OCI-LY1 (cell line): Measurements from ENCODE around the gene CDH4.

Source experiments
- H2AFZ ChIP-seq: fragments of 200-600 bp; sonication (generic), shearing (Covaris generic); 2 replicates; pipeline ENCODE4 v1.6.0; 2014; ENCODE audit warnings: antibody characterized with exemption, mild to moderate bottlenecking, low read length
- H3F3A ChIP-seq: fragments of 200-600 bp; sonication (generic), shearing (Covaris generic); 2 replicates; pipeline ENCODE4 v1.6.0; 2014; ENCODE audit warnings: mild to moderate bottlenecking, antibody characterized with exemption, low read length, moderate library complexity; ENCODE audit not compliant: insufficient read depth
- H3K27ac ChIP-seq: fragments of 200-600 bp; sonication (generic); 2 replicates; pipeline ENCODE4 v1.5.1; 2014; ENCODE audit warnings: low read length, mixed run types, mild to moderate bottlenecking, low read depth; ENCODE audit not compliant: poor library complexity, severe bottlenecking
- H3K27me3 ChIP-seq: fragments of 200-600 bp; sonication (generic); 2 replicates; pipeline ENCODE4 v1.6.0; 2014; ENCODE audit warnings: antibody characterized with exemption, mild to moderate bottlenecking, low read length, moderate library complexity; ENCODE audit not compliant: insufficient read depth
- H3K36me3 ChIP-seq: fragments of 200-600 bp; sonication (generic); 2 replicates; pipeline ENCODE4 v1.6.1; 2014; ENCODE audit warnings: mild to moderate bottlenecking, antibody characterized with exemption, low read length, moderate library complexity, mixed read lengths; ENCODE audit not compliant: insufficient read depth
- H3K4me1 ChIP-seq: fragments of 200-600 bp; sonication (generic); 2 replicates; pipeline ENCODE4 v1.5.1; 2014; ENCODE audit warnings: mild to moderate bottlenecking, low read length, moderate library complexity; ENCODE audit not compliant: insufficient read depth, severe bottlenecking
- H3K4me2 ChIP-seq: fragments of 200-600 bp; sonication (generic), shearing (Covaris generic); 2 replicates; pipeline ENCODE4 v1.6.1; 2014; ENCODE audit warnings: low read length
- H3K4me3 ChIP-seq: fragments of 200-600 bp; sonication (generic); 2 replicates; pipeline ENCODE4 v1.5.1; 2014; ENCODE audit warnings: low read length, low read depth, mild to moderate bottlenecking, mixed read lengths; ENCODE audit not compliant: poor library complexity, severe bottlenecking
- H3K79me2 ChIP-seq: fragments of 200-600 bp; shearing (Covaris generic); 2 replicates; pipeline ENCODE4 v1.6.1; 2016; ENCODE audit warnings: mixed run types, low read length, mixed read lengths; ENCODE audit not compliant: insufficient read depth
- H3K9ac ChIP-seq: fragments of 200-600 bp; sonication (generic), shearing (Covaris generic); 2 replicates; pipeline ENCODE4 v1.6.1; 2014; ENCODE audit warnings: mild to moderate bottlenecking, low read length, mixed read lengths
- H3K9me2 ChIP-seq: fragments of 200-600 bp; sonication (generic), shearing (Covaris generic); 2 replicates; pipeline ENCODE4 v1.6.1; 2014; ENCODE audit warnings: low read depth, mild to moderate bottlenecking, low read length, mixed read lengths
- H3K9me3 ChIP-seq: fragments of 200-600 bp; shearing (Covaris generic); 2 replicates; pipeline ENCODE4 v1.6.1; 2014; ENCODE audit warnings: low read length, mixed read lengths
- H4K20me1 ChIP-seq: fragments of 200-600 bp; sonication (generic), shearing (Covaris generic); 2 replicates; pipeline ENCODE4 v1.6.0; 2016; ENCODE audit warnings: mild to moderate bottlenecking, low read length; ENCODE audit not compliant: insufficient read depth
- CTCF ChIP-seq: fragments of 200-600 bp; sonication (generic), shearing (Covaris generic); IDR thresholded peaks from 2 replicates; pipeline ENCODE4 v1.5.1; 2017; ENCODE audit warnings: mild to moderate bottlenecking, antibody characterized with exemption, low read length, moderate library complexity, mixed read lengths
- EZH2 ChIP-seq: fragments of 200-600 bp; sonication (generic), shearing (Covaris generic); IDR thresholded peaks from 2 replicates; pipeline ENCODE4 v1.8.0; 2017; ENCODE audit warnings: borderline replicate concordance, mixed run types, mild to moderate bottlenecking, antibody characterized with exemption, low read length, moderate library complexity, mixed read lengths

The CDH4 gene

DNA sequence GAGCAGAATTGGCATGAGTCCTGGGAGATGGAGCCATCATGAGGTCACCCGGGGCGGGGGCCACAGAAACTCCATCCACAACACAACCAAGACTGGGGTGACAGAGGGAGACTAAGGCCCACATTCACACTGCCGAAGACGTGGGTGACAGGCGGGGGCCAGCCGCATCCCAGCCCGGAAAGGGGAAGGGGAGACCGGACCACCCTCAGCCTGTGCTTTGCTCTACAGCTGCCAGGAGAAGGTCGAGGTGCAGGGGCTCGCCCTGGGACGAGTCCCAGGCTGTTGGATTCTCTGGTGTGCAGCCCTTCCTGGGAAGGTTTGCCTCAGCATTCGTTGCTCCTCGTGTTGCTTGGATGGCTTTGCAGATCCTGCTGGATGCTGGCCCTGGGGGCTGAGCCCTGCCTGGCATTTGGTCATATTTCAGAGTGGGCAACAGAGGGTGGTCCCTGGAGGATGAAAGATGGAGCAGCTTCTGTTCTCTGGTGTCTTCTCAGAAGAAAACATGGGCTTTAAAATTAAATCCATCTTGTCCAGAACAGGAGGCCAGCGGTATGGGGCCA is 484.8 kb downstream of the CDH4 start:
- Histone ChIP-seq H3K4me2 (no peak overlapping the region), H3K79me2 (no peaks in the 10 kb centered on the region)

DNA sequence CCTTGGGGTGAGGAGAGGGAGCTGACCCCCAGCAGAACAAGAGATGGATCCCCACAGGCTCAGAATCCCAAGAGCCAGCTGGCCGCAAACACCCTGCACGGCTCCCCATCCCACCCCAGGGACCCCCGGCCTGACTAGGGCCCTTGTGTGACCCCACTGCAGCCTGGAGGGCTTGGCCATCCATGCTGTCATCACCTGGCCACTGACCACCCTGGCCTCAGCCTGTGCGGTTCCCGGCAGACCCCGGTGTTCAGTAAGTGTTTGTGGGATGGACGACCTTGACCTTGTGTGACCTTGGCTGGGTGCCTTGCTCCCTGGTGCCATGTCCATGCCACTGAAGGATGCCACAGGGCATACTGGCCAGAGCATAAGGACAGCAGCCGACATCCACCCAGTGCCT is 485.3 kb downstream of the CDH4 start:
- no peaks in the 10 kb centered on the region for H3K27me3 ChIP-seq

More for the DNA sequence above, 484.8 kb downstream of the CDH4 start:
- Histone ChIP-seq H3K27me3 (no peaks in the 10 kb centered on the region), H4K20me1 (no peaks in the 10 kb centered on the region), H2AFZ (no peak overlapping the region), H3K27ac (no peak overlapping the region), H3K9me3 (no peaks in the 10 kb centered on the region), H3K36me3 (no peaks in the 10 kb centered on the region), H3F3A (no peaks in the 10 kb centered on the region), H3K4me3 (no peak overlapping the region), H3K4me1 (no peaks in the 10 kb centered on the region), H3K9ac (no peak overlapping the region), H3K9me2 (no peaks in the 10 kb centered on the region)
- TF ChIP-seq CTCF (no peak), EZH2 (no peak)

DNA sequence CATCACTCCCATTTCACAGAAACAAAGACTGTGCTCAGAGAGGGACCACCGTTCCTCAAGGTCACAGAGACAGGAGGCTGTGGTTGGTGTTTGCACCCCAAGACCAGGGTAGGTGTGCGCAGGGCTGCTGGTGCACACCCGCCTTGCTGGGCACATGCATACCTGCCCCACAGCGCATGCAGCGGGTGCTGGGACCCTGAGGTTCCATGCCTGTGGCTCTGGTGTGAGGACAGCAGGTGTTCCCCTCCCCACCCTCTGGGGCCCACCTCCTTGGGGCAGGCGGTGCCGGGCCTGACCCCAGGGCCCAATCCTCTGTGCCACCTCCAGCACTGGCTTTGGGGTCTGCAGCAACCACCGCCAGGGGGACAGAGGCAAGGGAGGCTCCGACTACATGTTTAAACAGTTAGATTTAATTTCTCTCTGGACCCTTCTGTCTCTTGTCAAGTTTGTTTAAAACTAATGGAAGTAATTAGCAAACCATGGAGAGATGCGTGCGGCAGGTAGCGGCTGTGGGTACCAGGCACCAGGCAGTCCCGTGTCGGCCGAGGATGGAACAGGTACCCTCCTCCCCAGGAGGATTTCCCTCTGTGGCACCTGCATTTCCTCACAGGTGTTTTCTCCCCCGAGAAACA is 485.9 kb downstream of the CDH4 start:
- H3K9ac ChIP-seq = no peak overlapping the region
- H3K79me2 ChIP-seq = no peaks in the 10 kb centered on the region
- H3F3A ChIP-seq = no peaks in the 10 kb centered on the region
- H2AFZ ChIP-seq = no peak overlapping the region
- H3K9me3 ChIP-seq = no peaks in the 10 kb centered on the region
- no peaks in the 10 kb centered on the region for H3K9me2 ChIP-seq
- no peaks in the 10 kb centered on the region for H3K36me3 ChIP-seq
- H3K4me1 ChIP-seq = no peaks in the 10 kb centered on the region
- H3K27ac ChIP-seq = no peak overlapping the region
- H3K27me3 ChIP-seq = 0 out of 2 replicates have a peak, but pooled peaks cover 3% of the 10 kb centered on the region
- H3K4me2 ChIP-seq = no peak overlapping the region
- H3K4me3 ChIP-seq = no peak overlapping the region
- H4K20me1 ChIP-seq = no peaks in the 10 kb centered on the region
- TF ChIP-seq EZH2 = no peak
- TF ChIP-seq CTCF = no peak

More for the DNA sequence above, 485.3 kb downstream of the CDH4 start:
- Histone ChIP-seq H2AFZ (no peak overlapping the region), H3K9ac (no peak overlapping the region), H4K20me1 (no peaks in the 10 kb centered on the region), H3K27ac (no peak overlapping the region), H3K9me3 (no peaks in the 10 kb centered on the region), H3K36me3 (no peaks in the 10 kb centered on the region), H3K4me3 (no peak overlapping the region), H3K9me2 (no peaks in the 10 kb centered on the region), H3K79me2 (no peaks in the 10 kb centered on the region), H3F3A (no peaks in the 10 kb centered on the region), H3K4me2 (no peak overlapping the region), H3K4me1 (no peaks in the 10 kb centered on the region)
- TF ChIP-seq EZH2 = no peak
- TF ChIP-seq CTCF = no peak
